ENCODE results near the gene IGSF21.
A peak's percentile ranks its signal among the peaks of the same experiment; 100 is the strongest.

Gene IGSF21

GRCh38 chr1:18233176-18233864, 125.7 kb downstream of the IGSF21 start:
- TF ChIP-seq CTCF (IDR thresholded peaks at IDR 0.05; ENCODE audit: insufficient read depth, low read length, poor library complexity, severe bottlenecking) = no peak
- DNase-seq (ENCODE audit: extremely low read depth, insufficient read length) = no peak
- no peaks in the 10 kb centered on the region for H3K36me3 ChIP-seq (ENCODE audit: control insufficient read depth, insufficient read depth, low read length)
- H3K4me3 ChIP-seq (replicated peaks; ENCODE audit: low read depth, low read length) = no peak overlapping the region
- H3K27me3 ChIP-seq (replicated peaks; ENCODE audit: control insufficient read depth, insufficient read depth, low read length) = no peaks in the 10 kb centered on the region

- DNase-seq (ENCODE audit: extremely low read depth, insufficient read length) = no peak
- Histone ChIP-seq H3K4me3 (replicated peaks; ENCODE audit: low read depth, low read length) (no peak overlapping the region), H3K27me3 (replicated peaks; ENCODE audit: control insufficient read depth, insufficient read depth, low read length) (no peaks in the 10 kb centered on the region; the same call in 1 of the 2 replicates), H3K36me3 (ENCODE audit: control insufficient read depth, insufficient read depth, low read length) (no peaks in the 10 kb centered on the region)
- TF ChIP-seq CTCF (IDR thresholded peaks at IDR 0.05; ENCODE audit: insufficient read depth, low read length, poor library complexity, severe bottlenecking) = peak; percentile 81
Measured at GRCh38 chr1:18234790-18235242, 127.2 kb downstream of the IGSF21 start.

- Histone ChIP-seq H3K27me3 (replicated peaks; ENCODE audit: control insufficient read depth, insufficient read depth, low read length) (no peaks in the 10 kb centered on the region; the same call in 1 of the 2 replicates), H3K4me3 (replicated peaks; ENCODE audit: low read depth, low read length) (no peak overlapping the region), H3K36me3 (ENCODE audit: control insufficient read depth, insufficient read depth, low read length) (no peaks in the 10 kb centered on the region)
- DNase-seq (ENCODE audit: extremely low read depth, insufficient read length) = no peak
- TF ChIP-seq CTCF (IDR thresholded peaks at IDR 0.05; ENCODE audit: insufficient read depth, low read length, poor library complexity, severe bottlenecking) = no peak
Measured at GRCh38 chr1:18237371-18237770, 129.8 kb downstream of the IGSF21 start.

- no peaks in the 10 kb centered on the region for H3K36me3 ChIP-seq (ENCODE audit: control insufficient read depth, insufficient read depth, low read length)
- no peak for DNase-seq (ENCODE audit: extremely low read depth, insufficient read length)
- H3K27me3 ChIP-seq (replicated peaks; ENCODE audit: control insufficient read depth, insufficient read depth, low read length) = no peaks in the 10 kb centered on the region; the same call in 1 of the 2 replicates
- TF ChIP-seq CTCF (IDR thresholded peaks at IDR 0.05; ENCODE audit: insufficient read depth, low read length, poor library complexity, severe bottlenecking) = no peak
- no peak overlapping the region for H3K4me3 ChIP-seq (replicated peaks; ENCODE audit: low read depth, low read length)
Measured at GRCh38 chr1:18238190-18238589, 130.6 kb downstream of the IGSF21 start.

GRCh38 chr1:18239671-18240070, 132.1 kb downstream of the IGSF21 start:
- no peak overlapping the region for H3K4me3 ChIP-seq (replicated peaks; ENCODE audit: low read depth, low read length)
- DNase-seq (ENCODE audit: extremely low read depth, insufficient read length) = no peak
- no peaks in the 10 kb centered on the region for H3K36me3 ChIP-seq (ENCODE audit: control insufficient read depth, insufficient read depth, low read length)
- no peaks in the 10 kb centered on the region; the same call in 1 of the 2 replicates for H3K27me3 ChIP-seq (replicated peaks; ENCODE audit: control insufficient read depth, insufficient read depth, low read length)
- no peak for TF ChIP-seq CTCF (IDR thresholded peaks at IDR 0.05; ENCODE audit: insufficient read depth, low read length, poor library complexity, severe bottlenecking)

Measured in GM06990 (cell line).